ENCODE data around the gene KIF5A.

The KIF5A gene

DNA sequence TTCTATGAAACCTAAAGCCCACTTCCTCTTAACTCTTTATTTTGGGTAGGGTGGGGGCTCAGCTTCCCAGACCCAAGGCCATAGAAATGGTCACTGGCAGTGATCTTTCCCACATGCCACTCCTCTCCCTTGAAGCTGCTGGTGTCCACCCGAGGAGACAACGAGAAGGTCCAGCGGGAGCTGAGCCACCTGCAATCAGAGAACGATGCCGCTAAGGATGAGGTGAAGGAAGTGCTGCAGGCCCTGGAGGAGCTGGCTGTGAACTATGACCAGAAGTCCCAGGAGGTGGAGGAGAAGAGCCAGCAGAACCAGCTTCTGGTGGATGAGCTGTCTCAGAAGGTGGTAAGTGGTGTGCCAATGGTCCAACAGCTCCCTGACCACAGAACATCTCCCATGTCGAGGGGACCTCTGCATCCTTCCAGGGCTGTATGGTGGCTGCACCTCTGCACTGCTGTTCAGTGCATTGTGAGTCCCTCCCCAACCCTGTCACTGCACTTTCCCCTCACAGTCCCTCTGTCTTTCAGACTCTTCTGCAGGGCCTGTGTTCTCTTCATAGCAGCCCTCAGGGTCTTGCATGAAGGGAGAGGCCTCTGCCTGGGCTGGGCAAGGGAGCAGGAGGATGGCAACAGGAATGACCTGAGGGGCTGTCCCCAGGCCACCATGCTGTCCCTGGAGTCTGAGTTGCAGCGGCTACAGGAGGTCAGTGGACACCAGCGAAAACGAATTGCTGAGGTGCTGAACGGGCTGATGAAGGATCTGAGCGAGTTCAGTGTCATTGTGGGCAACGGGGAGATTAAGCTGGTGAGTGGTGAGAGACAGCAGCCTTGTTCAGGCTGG, 22.3 kb downstream of the KIF5A start:
- DNase-seq (ENCODE audit: extremely low read depth, low read depth) = no peak
- TF ChIP-seq, protein P1, sequence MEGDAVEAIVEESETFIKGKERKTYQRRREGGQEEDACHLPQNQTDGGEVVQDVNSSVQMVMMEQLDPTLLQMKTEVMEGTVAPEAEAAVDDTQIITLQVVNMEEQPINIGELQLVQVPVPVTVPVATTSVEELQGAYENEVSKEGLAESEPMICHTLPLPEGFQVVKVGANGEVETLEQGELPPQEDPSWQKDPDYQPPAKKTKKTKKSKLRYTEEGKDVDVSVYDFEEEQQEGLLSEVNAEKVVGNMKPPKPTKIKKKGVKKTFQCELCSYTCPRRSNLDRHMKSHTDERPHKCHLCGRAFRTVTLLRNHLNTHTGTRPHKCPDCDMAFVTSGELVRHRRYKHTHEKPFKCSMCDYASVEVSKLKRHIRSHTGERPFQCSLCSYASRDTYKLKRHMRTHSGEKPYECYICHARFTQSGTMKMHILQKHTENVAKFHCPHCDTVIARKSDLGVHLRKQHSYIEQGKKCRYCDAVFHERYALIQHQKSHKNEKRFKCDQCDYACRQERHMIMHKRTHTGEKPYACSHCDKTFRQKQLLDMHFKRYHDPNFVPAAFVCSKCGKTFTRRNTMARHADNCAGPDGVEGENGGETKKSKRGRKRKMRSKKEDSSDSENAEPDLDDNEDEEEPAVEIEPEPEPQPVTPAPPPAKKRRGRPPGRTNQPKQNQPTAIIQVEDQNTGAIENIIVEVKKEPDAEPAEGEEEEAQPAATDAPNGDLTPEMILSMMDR (IDR thresholded peaks at IDR 0.05; ENCODE audit: low read depth, low read length) = no peak

DNA sequence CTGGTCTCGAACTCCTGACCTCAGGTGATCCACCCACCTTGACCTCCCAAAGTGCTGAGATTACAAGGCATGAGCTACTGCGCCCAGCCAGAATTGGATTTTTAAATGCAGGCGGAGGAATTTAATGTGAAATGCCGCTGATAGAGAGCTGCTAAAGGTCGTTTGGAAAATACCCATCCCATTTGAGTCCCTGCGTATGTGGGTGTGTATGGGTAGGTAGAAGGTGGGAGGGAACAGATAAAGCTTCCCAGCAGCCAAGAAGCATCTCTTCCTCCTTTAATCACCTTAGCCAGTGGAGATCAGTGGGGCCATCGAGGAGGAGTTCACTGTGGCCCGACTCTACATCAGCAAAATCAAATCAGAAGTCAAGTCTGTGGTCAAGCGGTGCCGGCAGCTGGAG, 25.0 kb downstream of the KIF5A start:
- TF ChIP-seq, protein P1 (IDR thresholded peaks at IDR 0.05; ENCODE audit: low read depth, low read length) = no peak

DNA sequence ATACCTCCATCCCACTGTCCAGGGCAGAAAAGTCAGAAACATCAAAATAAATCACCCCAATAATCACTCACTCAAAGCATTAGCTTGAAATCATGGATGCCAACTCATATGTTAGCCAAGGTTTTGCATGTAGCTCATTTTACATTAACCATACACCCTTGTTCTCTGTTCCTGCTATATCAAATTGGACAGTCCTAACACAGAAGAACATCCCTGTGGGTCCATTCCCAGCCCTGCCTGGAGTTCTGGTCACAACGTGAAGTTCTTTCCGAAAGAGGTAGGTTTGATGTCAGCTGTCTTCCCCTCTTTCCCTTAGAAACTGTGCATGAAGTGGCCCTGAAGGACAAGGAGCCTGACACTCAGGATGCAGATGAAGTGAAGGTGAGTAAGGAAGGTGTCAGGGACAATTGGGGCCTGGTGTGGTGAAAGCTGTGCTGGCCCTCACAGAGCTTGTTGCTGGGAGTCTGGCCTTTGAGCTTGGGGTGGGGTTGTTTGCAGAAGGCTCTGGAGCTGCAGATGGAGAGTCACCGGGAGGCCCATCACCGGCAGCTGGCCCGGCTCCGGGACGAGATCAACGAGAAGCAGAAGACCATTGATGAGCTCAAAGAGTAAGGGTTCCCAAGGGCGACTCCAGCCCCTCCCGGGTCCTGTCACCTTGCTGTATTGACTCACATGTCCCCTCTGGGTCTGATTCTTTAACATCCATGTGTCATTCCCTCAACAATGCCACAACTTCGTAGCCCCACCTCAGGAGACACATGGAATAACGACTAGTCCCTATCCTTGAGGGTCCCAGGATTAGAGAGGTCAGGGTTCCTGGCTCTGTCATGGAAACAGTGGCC, 26.1 kb downstream of the KIF5A start:
- TF ChIP-seq, protein P1 (IDR thresholded peaks at IDR 0.05; ENCODE audit: low read depth, low read length) = no peak
- DNase-seq (ENCODE audit: extremely low read depth, low read depth) = no peak

More for the DNA sequence above, 25.0 kb downstream of the KIF5A start:
- no peak for DNase-seq (ENCODE audit: extremely low read depth, low read depth)

DNA sequence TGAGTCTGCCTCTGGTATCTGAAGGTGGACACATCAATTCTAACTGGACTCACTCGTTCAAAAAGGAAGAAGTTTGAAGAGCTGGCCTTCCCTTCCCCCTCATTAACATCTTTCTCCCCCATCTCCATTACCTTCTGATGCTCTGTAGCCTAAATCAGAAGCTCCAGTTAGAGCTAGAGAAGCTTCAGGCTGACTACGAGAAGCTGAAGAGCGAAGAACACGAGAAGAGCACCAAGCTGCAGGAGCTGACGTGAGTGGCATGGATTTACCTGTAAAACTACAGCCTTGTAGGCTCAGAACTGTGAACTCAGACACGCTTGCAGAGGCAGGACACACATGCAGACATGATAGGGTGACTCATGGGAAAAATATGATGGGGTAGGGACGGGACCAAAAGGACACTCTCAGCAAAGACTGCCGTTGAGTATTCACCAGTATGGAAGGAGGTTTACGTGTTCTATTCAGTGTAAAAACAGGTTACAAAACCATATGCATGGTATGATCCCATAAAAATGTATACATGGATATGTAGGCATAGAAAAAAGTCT, 26.8 kb downstream of the KIF5A start:
- DNase-seq (ENCODE audit: extremely low read depth, low read depth) = no peak
- TF ChIP-seq, protein P1 (IDR thresholded peaks at IDR 0.05; ENCODE audit: low read depth, low read length) = no peak

DNA sequence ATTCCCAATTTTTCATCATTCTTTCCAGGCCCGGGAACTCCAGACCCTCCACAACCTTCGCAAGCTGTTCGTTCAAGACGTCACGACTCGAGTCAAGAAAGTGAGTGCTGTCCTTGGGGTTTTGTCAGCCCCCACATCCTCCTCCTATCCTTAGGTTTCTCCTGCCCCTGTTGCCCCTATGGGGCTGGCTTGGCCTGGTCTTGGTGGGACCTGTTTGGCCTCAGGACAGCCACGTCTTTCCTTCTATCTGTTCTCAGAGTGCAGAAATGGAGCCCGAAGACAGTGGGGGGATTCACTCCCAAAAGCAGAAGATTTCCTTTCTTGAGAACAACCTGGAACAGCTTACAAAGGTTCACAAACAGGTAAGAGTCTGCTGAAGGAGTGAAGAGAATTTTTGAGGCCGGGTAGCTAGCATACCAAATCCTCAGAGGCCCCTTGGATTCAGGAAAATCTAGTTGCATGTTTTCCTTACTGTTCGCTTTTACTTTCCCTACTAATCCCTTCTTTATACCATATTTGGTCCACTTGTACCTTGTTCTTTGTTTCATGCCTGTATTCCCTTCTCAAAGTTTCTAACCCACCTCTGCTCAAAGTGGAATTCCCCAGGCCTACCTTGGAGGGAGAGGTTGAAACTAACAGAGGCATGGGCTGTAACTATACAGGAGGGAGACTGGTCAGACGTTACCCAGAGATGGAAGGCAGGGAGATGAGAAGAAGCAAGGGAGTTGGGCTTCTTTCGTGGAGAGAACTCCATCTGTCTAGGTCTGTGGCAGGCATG, 28.3 kb downstream of the KIF5A start:
- no peak for DNase-seq (ENCODE audit: extremely low read depth, low read depth)
- TF ChIP-seq, protein P1 (IDR thresholded peaks at IDR 0.05; ENCODE audit: low read depth, low read length) = no peak

DNA sequence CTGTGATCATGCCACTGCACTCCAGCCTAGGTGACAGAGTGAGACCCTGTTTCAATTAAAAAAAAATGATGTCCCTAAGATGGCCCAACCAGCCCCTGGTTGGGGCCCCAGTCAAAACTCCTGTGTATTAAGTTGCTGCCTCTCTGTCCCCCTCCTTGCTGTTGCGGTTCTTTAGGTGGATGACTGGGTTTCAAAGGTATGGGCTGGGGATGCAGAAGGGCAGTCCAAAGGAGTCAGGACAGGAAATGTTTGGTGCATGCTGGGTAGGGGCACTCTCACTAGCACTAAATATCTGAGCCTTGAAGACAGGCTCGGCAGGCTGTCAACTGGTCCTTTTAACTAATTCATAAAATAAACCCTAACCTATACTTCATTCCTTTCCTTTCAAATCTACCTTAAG, 29.2 kb downstream of the KIF5A start:
- TF ChIP-seq, protein P1 (IDR thresholded peaks at IDR 0.05; ENCODE audit: low read depth, low read length) = no peak
- no peak for DNase-seq (ENCODE audit: extremely low read depth, low read depth)
